ENCODE measurements around the gene COX15.
"Not testable (repeated sequence)": the region's sequence is repeated elsewhere in the genome, so short reads cannot be mapped to it uniquely, and the experiment has no call there.

Gene COX15

GRCh38 chr10:99732033-99732842, at the start of gene COX15, which contains the start of gene CUTC:
Gene COX15 (minus strand): TSS chr10:99732127. CDS start chr10:99732049, 78 bp downstream.
Gene CUTC (plus strand): TSS chr10:99732234. CDS start chr10:99732349, 115 bp downstream.
- DNase-seq (ENCODE audit: low read depth), result peak; percentile 88

- DNase-seq (ENCODE audit: low read depth), result peak; percentile 60
Measured at GRCh38 chr10:99779335-99779734, 47.4 kb upstream of the COX15 start.

DNA sequence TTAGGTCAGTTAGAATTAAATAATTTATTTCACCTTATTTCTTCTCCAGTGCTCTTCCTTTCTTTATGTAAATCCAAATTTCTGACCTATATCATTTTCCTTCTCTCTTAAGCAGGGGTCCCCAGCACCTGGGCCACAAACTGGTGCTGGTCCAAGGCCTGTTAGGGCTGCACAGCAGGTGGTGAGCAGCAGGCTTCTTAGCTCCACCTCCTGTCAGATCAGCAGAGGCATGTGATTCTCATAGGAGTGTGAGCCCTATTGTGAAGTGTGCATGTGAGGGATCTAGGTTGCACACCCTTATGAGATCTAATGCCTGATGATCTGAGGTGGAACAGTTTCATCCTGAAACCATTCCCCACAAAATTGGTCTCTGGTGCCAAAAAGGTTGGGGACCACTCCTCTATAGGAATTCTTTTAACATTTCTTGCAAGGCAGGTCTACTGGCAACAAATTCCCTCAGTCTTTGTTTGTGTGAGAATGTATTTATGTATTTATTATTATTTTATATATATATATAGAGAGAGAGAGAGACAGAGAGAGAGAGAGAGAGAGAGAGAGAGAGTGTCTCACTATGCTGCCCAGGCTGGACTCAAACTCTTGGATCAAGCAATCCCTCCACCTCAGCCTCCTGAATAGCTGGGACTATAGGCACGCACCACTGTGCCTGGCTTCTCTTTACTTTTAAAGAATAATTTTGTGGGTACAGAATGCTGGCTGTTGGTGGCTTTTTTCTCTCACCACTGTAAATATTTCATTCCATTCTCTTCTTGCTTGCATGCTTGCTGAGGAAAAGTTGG, 46.2 kb upstream of the COX15 start:
- no peak for DNase-seq (ENCODE audit: low read depth)

- peak; percentile 74 for DNase-seq (ENCODE audit: low read depth)
Measured at GRCh38 chr10:99775850-99776249, 43.9 kb upstream of the COX15 start.

GRCh38 chr10:99770408-99771045, 38.6 kb upstream of the COX15 start:
- no peak for DNase-seq (ENCODE audit: low read depth)

DNA sequence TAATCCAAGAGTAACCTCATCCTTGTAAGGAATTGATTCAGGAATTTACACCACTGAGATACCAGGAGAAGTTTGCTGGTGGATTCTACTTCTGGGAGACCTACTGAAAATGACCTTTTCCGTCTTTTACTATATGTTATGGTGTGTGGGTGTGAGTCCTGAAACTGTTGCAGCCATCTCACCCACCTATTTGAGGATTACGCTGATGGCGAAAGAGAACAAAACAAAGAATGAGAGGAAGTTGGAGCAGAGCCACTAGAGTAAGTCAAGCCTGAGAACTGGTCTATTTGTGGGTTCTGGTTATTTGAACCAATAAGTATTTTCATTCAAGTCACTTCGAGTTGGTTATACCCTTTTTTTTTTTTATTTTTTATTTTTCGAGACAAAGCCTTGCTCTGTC, 37.8 kb upstream of the COX15 start:
- no peak for DNase-seq (ENCODE audit: low read depth)

- DNase-seq (ENCODE audit: low read depth), result no peak
Measured at GRCh38 chr10:99768556-99768955, 36.6 kb upstream of the COX15 start.

- DNase-seq (ENCODE audit: low read depth), result no peak
Measured at GRCh38 chr10:99767901-99768300, 36.0 kb upstream of the COX15 start.

- no peak for DNase-seq (ENCODE audit: low read depth)
Measured at GRCh38 chr10:99766302-99766681, 34.4 kb upstream of the COX15 start.

- no peak for DNase-seq (ENCODE audit: low read depth)
Measured at GRCh38 chr10:99765672-99766301, 33.9 kb upstream of the COX15 start.

DNA sequence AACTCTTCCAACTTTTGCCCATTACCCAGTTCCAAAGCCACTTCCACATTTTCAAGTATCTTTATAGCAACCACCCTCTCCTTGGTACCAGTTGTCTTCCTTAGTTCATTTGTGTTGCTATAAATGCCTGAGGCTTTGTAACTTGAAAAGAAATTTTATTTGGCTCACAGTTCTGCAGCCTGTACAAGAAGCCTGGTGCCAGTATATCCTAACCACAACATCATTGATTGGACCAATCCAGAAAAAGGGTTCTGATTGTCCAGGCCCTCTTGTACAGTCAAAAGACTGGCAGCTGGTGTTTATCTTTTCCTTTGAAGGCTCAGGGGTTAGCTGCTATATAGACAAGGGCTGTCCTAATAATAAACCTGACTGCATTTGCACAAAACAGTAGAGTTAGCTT, 29.4 kb upstream of the COX15 start:
- DNase-seq (ENCODE audit: low read depth), result no peak

DNA sequence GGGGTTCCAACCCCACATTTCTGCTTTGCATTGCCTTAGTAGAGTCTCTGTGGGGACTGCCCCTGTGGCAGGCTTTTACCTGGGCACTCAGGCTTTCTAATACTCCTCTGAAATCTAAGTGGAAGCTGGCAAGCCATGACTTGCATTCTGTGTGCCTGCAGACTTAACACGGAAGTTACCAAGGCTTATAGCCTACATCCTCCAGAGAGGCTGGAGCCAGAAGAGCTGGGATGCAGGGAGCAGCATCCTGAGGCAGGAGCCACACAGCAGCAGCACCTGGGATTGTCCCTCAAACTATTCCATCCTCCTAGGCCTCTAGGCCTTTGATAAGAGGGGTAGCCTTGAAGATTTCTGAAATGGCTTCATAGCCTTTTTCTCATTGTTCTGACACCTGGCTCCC, 28.4 kb upstream of the COX15 start:
- DNase-seq (ENCODE audit: low read depth), result no peak

GRCh38 chr10:99758211-99758891, 26.4 kb upstream of the COX15 start:
- no peak for DNase-seq (ENCODE audit: low read depth)

- no peak for DNase-seq (ENCODE audit: low read depth)
Measured at GRCh38 chr10:99756159-99756558, 24.2 kb upstream of the COX15 start.

- no peak for DNase-seq (ENCODE audit: low read depth)
Measured at GRCh38 chr10:99754670-99755069, 22.7 kb upstream of the COX15 start.

- DNase-seq (ENCODE audit: low read depth), result no peak
Measured at GRCh38 chr10:99750641-99751040, 18.7 kb upstream of the COX15 start.

DNA sequence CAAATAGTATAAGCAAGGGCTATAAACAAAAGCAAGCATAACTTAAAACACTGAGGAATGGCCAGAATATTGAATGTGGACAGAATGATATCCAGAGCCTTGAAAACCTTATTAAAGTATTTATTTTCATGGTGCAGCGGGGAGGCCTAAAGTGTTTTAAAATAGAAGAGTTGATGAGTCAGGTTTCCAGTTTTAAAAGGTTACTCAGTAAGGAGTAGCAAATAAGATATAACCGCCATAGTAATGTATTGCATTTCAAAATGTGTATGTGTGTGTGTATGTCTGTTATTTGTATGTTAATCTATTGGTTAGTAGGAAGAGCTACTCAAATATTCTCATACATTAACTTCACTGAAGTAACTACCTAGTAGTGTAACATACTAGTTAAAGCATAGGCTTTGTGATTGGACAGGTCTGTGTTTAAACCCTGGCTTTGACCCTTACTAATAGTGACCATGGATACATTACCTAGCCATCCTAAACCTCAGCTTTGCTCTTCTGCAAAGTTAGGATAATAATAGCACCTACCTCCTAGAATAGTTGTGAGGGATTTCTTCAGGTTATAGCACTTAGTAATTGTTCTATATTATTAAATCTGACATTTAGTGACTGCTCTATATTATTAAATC, 17.0 kb upstream of the COX15 start:
- no peak for DNase-seq (ENCODE audit: low read depth)

DNA sequence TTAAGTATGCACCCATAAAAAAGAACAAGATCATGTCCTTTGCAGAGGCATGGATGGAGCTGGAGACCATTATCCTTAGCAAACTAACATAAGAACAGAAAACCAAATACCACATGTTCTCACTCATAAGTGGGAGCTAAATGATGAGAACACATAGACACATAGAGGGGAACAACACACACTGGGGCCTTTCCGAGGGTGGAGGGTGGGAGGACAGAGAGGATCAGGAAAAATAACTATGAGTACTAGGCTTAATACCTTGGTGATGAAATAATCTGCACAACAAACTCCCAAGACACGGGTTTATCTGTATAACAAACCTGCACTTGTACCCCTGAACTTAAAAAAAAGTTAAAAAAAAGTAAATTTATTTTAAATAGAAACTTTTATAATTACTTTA, 14.2 kb upstream of the COX15 start:
- not testable (repeated sequence) for DNase-seq (ENCODE audit: low read depth)

DNA sequence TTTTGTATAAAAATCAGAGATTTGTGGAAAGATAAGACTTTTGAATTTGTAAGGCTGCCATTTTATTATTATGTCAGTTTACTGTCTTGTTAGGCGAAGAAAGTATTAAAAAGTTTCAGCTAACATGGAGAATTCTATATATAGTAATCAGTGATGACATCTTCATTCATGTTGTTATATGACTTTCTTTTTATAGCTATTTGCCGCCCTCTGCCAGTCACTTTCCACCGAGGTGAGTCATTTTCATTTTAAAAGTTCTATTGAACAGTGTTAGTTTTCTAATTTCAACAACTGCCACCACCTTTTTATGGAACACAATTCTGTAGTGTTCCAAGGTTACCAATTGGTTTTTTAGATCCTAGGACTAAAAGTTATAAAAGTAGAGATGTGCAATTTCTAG, 11.9 kb upstream of the COX15 start:
- no peak for DNase-seq (ENCODE audit: low read depth)

GRCh38 chr10:99742701-99743100, 10.8 kb upstream of the COX15 start:
- no peak for DNase-seq (ENCODE audit: low read depth)

DNA sequence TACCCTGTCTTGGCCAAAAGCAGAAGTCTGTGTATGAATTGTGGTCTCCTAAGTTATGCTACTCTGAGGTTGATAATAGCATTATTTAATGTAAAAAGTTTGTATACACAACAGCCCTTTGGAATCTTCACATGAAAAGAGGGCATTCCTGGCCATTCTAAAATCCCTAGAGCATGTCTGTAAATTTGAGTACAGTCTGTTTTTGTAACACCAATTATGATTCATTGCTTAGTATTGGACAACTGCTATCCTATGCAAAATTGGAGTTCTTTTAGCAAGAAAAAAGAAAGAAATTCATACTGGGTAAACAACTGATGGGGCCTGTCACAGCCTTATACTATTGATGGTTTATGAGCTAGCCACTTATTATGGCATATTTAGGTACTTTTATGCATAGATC, 10.3 kb upstream of the COX15 start:
- no peak for DNase-seq (ENCODE audit: low read depth)

All from HS-5 (cell line).